ENCODE results near the gene HDAC5.

- TF ChIP-seq CTCF (IDR thresholded peaks at IDR 0.05; ENCODE audit: low read depth, low read length) (no peak), EZH2phosphoT487 (IDR thresholded peaks at IDR 0.05; ENCODE audit: low read depth) (no peak)
Measured at GRCh38 chr17:44092051-44092450, 31.4 kb downstream of the HDAC5 start.

Data from OCI-LY3 (cell line).